ENCODE results near the gene KLHL26. TPM values are rescaled to one million over a fixed set of nuclear protein-coding genes. Genes with fewer than 3 reads are reported as not detected.
A peak's percentile ranks its signal among the peaks of the same experiment; 100 is the strongest.

Gene KLHL26
- total and polyA plus RNA-seq, 9 of the 15 experiments (the other 6 are each of a cell fraction or from before 2014, with no cell fraction given) = 0.13 to 13.3 (median 1.4) TPM

DNA sequence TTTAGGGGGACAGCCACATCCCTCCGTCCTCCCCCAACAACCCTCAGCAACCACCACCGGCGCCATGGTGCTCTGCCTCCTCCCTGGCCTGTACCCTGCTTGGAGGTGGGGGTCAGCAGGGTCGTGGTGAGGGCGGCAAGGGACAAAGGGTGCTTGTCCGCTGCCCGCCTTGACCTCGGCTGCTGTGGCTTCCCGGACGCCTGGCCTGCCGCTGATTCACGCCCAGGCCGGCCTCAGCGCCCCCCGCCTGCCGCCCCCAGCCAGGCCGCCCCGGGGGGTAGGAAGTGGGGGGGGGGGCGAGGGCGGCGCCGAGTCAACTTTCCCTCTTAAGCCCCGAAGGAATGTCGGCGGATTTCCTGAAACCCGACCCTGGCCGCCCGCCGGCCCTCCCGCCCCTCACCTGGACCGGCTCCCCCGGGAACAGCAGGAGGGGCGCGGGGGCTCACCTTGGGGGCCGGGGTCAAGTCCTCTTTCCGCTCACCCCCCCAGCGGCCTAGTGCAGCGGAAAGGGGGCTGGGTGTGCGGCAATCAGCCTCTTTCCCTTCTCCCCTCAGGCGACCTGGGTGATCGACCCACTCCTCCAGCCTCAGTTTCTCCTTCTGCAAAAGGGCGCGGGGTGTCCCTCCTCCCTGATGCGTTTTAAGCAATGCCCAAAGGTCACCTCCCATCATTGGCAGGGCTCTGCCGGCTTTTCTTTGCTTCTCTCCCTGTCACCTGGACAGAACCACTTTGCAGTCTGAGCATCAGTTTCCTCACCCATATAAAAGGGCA, 26.1 kb upstream of the KLHL26 start:
- peak in 1 of 4 experiments; percentile 9 for DNase-seq (ENCODE audit: extremely low read depth in 1 of 4, low spot score in 3 of 4)
- no peaks in the 10 kb centered on the region for H3K36me3 ChIP-seq (ENCODE audit: control insufficient read depth, insufficient read depth, low read length)
- H3K79me2 ChIP-seq (ENCODE audit: control insufficient read depth, insufficient read depth, low read length) = no peaks in the 10 kb centered on the region
- no peak for FAIRE-seq
- H3K9me3 ChIP-seq (replicated peaks; ENCODE audit: control insufficient read depth, insufficient read depth, low read depth, low read length) = no peaks in the 10 kb centered on the region
- H3K9me1 ChIP-seq (ENCODE audit: control insufficient read depth, insufficient read depth, low read length) = no peaks in the 10 kb centered on the region
- no peak overlapping the region for H3K9ac ChIP-seq (ENCODE audit: insufficient read depth in 1 of 2, low read depth in 2 of 2, low read length in 2 of 2)
- POLR2A ChIA-PET = interaction anchor here (1.0 kb wide), 1 partner anchor 22 kb away, joined by 3 read pairs; no protein-coding TSS in a partner anchor
- TF ChIP-seq ZNF740 (CRISPR knock-in tag; IDR thresholded peaks at IDR 0.05) (0 out of 2 replicates have a peak, but pooled peaks have one; percentile 24), ZNF740 (tag; IDR thresholded peaks at IDR 0.05) (no peak), ARID3B (CRISPR knock-in tag; IDR thresholded peaks at IDR 0.05; ENCODE audit: borderline replicate concordance) (no peak), EZH2 (IDR thresholded peaks at IDR 0.05; ENCODE audit: borderline replicate concordance, low read depth, low read length) (peak; percentile 91; the same call in 1 of the 2 replicates)
- in situ Hi-C loops (cut with MboI) (no loop called here), intact Hi-C loops (cut with micrococcal nuclease) (no loop called here)
- H4K20me1 ChIP-seq (replicated peaks; ENCODE audit: control insufficient read depth, insufficient read depth, low read length) = peaks cover 26% of the 10 kb centered on the region
- no peak overlapping the region for H3K27ac ChIP-seq (ENCODE audit: extremely low read depth, low read depth, low read length)
- H3K4me3 ChIP-seq = no peak overlapping the region
- peaks cover 53 to 84% of the 10 kb centered on the region in 2 experiments for H3K27me3 ChIP-seq (ENCODE audit: control insufficient read depth in 2 of 2, insufficient read depth in 2 of 2, low read length in 2 of 2)
- no TSS peak for BruUV-seq (replicated peaks)
- H2AFZ ChIP-seq (ENCODE audit: low read depth, low read length) = no peak overlapping the region
- peaks cover 0 to 58% of the 10 kb centered on the region in 2 experiments; a peak in 2 of 5 replicates for H3K4me1 ChIP-seq (replicated peaks in 1 of 2; ENCODE audit: control insufficient read depth in 2 of 2, insufficient read depth in 2 of 2, low read length in 2 of 2)
- CTCF ChIA-PET (ENCODE audit: low intra/inter-chr PET ratio) = no interaction called here
- ATAC-seq = no peak
- no peak overlapping the region for H3K4me2 ChIP-seq (ENCODE audit: insufficient read depth, low read length)
- WGBS (ENCODE audit: insufficient coverage, low coverage, missing lambda C conversion rate) = 5% methylated on average over 13 of the region's 45 CpGs
